Subcutaneous preadipocyte (primary cell): Measurements from ENCODE around the gene SNRPD1. TPM values are rescaled to one million over a fixed set of nuclear protein-coding genes. Genes with fewer than 3 reads are reported as not detected.

Experiments used
- small RNA-seq: library from RNA; depleted of rRNA; stranded (forward); fragments of <200 nt; gene quantifications from one replicate; pipeline ENCODE3, GENCODE V24; 2012
- total RNA-seq: library from RNA; depleted of rRNA; stranded (reverse); fragments of >200 nt; gene quantifications from 2 replicates; pipeline ENCODE4 v1.2.3, GENCODE V29; 2012

The SNRPD1 gene
- 11.4 and 13.3 TPM in 2 replicates for total RNA-seq

DNA sequence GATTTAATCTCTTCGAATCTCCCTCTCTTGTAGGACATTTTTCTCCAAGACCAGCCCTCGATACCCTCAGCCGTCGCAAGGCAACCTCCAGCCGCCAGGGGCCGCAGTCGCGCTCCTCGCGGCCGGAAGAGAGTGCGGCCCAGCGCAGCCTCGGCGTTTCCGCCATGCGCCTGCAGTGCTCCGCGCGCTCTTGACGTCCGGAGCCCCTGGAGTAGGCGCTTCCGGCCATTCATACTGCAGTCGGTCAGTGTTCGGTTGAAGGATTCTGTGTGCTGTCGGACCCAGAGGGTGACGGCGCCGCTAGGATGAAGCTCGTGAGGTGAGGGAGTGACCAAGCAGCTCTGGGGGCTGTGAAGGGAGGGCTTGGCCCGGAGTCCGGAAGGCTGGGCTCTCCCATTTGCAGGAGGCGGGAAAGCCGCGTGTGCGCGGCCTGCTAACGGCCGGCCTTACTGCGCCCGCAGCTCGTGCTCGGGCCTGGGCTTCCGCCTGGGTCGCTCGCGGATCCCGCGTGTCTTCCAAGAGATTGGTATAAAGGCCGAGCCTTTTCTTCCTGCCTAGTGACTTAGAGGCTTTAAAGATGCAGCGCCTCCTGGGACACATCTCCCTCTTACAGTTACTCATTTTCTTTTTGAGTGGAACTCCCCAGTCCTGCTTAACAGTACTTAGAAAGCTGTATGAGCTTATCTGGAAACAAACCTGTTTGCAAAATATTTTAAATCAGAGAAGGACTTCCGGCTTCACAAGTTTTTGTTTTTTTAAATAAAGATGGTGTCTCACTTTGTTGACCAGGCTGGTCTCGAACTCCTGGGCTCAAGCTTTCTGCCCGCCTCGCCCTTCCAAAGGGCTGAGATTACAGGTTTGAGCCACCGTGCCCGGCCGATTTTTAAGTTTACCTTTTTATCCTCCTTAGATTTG lies at the start of gene SNRPD1:
TSS of gene SNRPD1 (plus strand) at position 190 of the 915 bp plus-strand sequence. CDS start at position 306, 116 bp downstream.

DNA sequence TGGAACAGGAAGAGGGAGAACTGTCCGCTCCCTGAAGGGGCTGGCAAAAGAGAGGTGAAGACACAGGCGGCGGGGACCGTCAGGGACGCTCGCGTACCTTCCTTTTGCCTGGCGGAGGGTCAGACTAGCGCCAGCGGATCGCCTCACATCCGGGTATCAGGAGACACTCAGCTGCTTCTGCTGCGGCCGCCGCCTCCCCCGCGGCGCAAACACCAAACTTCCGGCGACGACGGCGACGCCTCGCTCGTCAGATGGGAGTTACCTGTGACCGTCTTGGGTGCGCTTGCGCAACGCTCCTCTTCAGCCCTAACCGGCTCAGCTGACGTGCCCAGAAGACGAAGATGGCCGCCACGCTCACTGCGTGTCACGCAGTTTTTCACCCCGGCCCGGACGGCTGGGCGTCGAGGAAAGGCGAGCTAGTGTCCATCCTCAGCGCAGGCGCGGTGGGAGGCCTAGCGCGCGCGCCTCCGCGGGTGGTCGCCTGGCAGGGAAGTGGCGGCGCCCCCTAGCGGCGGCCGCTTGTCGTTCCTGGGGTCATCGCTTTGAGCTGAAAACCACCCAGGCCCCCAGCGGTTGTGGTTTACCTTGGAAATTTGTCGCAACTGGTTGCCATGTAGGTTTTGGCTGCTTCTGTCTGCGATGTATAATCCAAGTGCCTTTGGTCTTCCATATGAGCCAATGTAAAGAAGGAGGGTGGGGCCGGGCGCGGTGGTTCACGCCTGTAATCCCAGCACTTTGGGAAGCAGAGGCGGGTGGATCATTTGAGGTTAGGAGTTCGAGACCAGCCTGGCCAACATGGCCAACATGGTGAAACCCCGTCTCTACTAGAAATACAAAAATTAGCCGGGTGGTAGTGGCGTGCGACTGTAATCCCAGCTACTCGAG lies 11.3 kb upstream of the SNRPD1 start, which contains the start of gene ESCO1:
TSS of gene ESCO1 (minus strand) at position 179 of the 885 bp plus-strand sequence. CDS start 25,861 bp downstream, outside the sequence.

Small RNA genes lying within 50 kb of the gene (small RNA-seq; reads per million reads assigned to genes)
- not detected for gene MIR320C1

Other genes starting within 250 kb of the SNRPD1 start
- gene ESCO1, start 11.6 kb upstream of the SNRPD1 start, total RNA-seq = 10.3 and 11.1 TPM in 2 replicates
- 6.2 and 8.8 TPM in 2 replicates for gene ABHD3, start 92.5 kb downstream of the SNRPD1 start, total RNA-seq
- 37.5 and 46.9 TPM in 2 replicates for gene MIB1, start 128.5 kb downstream of the SNRPD1 start, total RNA-seq